GM18508 (cell line): ENCODE data around the gene ARHGEF3.

Experiments
- ATAC-seq: cut with Tn5 transposase; IDR thresholded peaks from one replicate; pipeline ENCODE4 v1.9.1; 2021; ENCODE audit warnings: moderate number of reproducible peaks; ENCODE audit not compliant: insufficient read depth, unreplicated experiment

ARHGEF3 gene

GRCh38 chr3:56799251-56799882 lies 2.4 kb downstream of the ARHGEF3 start:
- ATAC-seq, result no peak

GRCh38 chr3:56796996-56797395 lies 4.8 kb downstream of the ARHGEF3 start:
- no peak for ATAC-seq

GRCh38 chr3:56796202-56796601 lies 5.5 kb downstream of the ARHGEF3 start:
- no peak for ATAC-seq

- ATAC-seq, result no peak
These were observed 5.9 kb downstream of the ARHGEF3 start for GRCh38 chr3:56795829-56796185.

GRCh38 chr3:56795097-56795828 lies 6.5 kb downstream of the ARHGEF3 start:
- ATAC-seq, result no peak

GRCh38 chr3:56792193-56792592 lies 9.6 kb downstream of the ARHGEF3 start:
- no peak for ATAC-seq

GRCh38 chr3:56790016-56790821 lies 11.5 kb downstream of the ARHGEF3 start:
- ATAC-seq, result no peak

GRCh38 chr3:56789076-56789475 lies 12.7 kb downstream of the ARHGEF3 start:
- ATAC-seq, result no peak

- no peak for ATAC-seq
These were observed 13.2 kb downstream of the ARHGEF3 start for GRCh38 chr3:56788521-56788920.

- no peak for ATAC-seq
These were observed 13.9 kb downstream of the ARHGEF3 start for GRCh38 chr3:56787784-56788256.

- ATAC-seq, result no peak
These were observed 14.4 kb downstream of the ARHGEF3 start for GRCh38 chr3:56787258-56787775.

- ATAC-seq, result no peak
These were observed 16.2 kb downstream of the ARHGEF3 start for GRCh38 chr3:56785499-56785898.

GRCh38 chr3:56784448-56785001 lies 17.2 kb downstream of the ARHGEF3 start:
- ATAC-seq, result no peak

- peak; percentile 92 for ATAC-seq
These were observed 17.9 kb downstream of the ARHGEF3 start for GRCh38 chr3:56783644-56784447.

- ATAC-seq, result no peak
These were observed 18.8 kb downstream of the ARHGEF3 start for GRCh38 chr3:56782906-56783305.

- ATAC-seq, result no peak
These were observed 19.5 kb downstream of the ARHGEF3 start for GRCh38 chr3:56782215-56782614.

GRCh38 chr3:56781762-56782161 lies 20.0 kb downstream of the ARHGEF3 start:
- ATAC-seq, result no peak

- no peak for ATAC-seq
These were observed 20.8 kb downstream of the ARHGEF3 start for GRCh38 chr3:56780936-56781335.

GRCh38 chr3:56778893-56779292 lies 22.9 kb downstream of the ARHGEF3 start:
- ATAC-seq, result no peak

- no peak for ATAC-seq
These were observed 25.2 kb downstream of the ARHGEF3 start for GRCh38 chr3:56776556-56776950.
